NCI-H2171 treated with DMSO at 0.1 percent for 48 hours (cell line): ENCODE results near the gene CTBP2.
"Not testable (repeated sequence)": the region's sequence is repeated elsewhere in the genome, so short reads cannot be mapped to it uniquely, and the experiment has no call there.

Experiments
- DNase-seq: peaks from one replicate; lab custom pipeline; 2025; lab: John Stamatoyannopoulos, UW

The CTBP2 gene

DNA sequence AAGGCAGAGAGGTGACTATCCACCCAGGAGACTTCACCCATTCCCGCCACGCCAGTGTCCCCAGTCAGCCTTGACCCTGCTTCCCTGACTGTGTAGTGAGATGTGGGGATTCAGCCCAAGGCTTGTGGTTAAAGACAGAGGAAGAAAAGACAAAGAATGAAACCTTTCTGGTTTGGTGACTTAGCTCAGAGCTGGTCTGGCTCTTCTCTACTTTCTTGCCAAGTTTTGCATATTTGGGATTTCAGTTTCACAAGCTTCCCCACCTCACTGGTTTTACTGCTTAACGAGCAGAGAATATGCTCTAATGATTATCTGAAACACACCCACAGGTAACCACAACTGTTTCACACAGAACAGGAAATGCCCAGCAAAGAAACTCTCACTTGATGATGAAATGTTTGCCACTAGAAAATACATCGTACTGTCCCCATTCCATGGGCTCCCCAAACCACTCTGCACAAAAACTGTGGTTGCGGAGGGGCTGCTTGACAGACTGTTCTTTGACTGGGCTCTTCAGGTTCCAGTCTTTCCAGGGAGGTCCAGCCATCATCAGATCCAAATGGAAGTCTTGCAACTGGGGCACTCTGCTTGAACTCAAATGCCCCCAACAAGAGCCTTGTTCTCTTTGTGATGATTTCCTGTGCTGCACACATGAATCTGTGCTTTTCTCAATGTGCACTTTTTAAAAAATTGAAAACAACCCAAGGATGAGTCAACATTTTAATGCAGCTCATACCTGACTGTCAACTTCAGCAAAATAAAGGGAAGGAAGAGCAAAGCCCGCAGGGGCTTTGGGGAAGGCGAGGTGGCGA, 95.5 kb downstream of the CTBP2 start:
- no peak for DNase-seq

DNA sequence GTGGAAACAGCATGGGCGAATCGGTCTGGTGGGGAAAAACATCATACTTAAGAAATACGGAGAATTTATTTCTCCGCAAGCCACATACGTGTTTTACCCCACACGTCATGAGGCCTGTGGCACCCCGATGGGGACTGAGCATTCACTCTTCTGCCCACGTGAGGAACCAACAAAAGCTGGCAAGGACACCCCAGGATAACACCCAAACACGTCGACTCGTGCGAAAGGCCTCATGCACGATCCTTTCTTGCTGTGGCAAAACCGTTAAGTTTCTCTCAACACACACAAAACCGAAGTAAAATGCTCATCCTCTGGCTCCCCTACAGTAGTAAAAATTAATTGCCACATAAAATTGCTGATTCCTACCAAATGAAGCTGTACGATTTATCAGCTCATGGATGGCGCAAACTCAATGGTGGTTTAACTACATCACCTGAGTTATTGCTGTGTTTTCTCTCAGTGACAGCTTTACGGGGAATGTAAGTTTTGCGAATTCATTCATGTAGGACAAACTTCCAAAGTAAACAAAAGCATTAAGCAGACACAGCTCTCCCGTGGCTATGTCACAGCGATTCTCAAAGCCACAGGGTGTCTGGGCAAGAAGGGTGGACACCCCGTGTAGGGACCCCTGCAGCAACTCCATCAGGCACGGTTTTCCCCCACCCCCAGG, 97.0 kb downstream of the CTBP2 start:
- no peak for DNase-seq

DNA sequence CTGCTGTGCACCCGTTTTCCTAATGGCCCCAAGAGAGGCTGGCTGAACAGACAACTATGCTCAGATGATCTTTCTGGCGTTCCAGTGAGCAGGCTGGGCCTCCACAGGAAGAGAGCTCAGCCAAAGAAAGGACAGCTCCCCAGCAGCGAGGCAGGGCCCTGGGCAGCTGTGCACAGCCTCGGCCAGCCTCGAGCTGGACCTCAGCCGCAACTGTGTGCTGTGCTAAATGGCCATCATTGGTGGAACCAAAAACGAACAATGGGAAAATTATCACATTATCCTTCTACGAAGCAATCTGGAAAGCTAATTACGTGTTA, 97.5 kb downstream of the CTBP2 start:
- DNase-seq = no peak

DNA sequence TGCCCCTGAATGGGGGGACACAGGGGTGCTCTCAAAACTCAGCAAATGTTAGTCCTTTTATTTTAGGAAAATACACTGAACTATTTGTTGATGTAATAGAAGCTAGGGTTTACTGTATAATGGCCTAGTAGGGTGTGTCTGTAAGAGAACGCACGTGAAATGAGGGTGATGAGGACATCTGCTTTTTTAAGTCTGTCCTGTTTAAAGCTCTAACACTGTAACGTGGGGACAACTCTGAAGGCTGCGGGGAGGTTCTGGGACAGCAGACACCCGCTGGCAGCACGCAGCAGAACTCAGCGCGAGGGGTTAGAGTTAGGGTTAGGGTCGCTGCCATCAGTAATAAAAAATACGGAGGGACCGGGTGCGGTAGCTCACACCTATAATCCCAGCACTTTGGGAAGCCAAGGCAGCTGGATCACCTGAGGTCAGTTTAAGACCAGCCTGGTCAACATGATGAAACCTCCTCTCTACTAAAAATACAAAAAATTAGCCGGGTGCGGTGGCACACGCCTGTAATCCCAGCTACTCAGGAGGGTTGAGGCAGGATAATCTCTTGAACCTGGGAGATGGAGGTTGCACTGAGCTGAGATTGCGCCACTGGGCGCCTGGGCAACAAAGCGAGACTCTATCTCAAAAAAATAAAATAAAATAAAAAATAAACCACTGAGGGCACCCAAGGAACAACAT, 98.0 kb downstream of the CTBP2 start:
- DNase-seq = no peak

DNA sequence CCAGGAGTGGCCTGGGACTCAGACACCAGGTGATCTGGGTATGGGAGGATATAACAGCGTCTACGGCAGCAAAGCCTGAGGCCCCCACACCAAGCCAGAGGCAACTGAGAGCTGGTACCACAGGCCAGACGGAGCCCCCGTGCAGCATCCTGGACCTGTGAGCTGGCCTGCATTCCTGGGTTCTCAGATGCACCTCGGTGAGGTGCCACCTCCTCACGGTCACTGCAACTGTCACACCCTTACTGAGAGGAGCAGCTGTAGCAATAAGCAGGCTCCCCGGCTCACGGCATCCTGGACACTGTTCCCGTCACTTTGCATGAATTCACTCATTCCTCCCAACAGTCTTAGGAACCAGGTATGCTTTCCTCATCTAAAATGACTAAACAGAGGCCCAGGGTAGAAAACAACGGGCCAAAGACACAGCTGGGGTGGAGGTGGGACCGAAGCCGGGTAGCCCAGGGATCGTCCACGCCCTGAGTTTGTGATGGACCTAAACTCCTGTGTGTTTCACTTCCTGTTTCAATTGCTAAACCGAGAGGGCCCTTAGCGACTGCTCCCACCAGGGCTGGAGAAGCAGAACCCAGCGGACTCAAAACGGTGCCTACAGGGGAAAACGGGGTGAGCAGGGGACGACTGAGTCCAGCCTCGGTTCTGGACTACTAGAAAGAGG, 98.7 kb downstream of the CTBP2 start:
- DNase-seq = no peak

DNA sequence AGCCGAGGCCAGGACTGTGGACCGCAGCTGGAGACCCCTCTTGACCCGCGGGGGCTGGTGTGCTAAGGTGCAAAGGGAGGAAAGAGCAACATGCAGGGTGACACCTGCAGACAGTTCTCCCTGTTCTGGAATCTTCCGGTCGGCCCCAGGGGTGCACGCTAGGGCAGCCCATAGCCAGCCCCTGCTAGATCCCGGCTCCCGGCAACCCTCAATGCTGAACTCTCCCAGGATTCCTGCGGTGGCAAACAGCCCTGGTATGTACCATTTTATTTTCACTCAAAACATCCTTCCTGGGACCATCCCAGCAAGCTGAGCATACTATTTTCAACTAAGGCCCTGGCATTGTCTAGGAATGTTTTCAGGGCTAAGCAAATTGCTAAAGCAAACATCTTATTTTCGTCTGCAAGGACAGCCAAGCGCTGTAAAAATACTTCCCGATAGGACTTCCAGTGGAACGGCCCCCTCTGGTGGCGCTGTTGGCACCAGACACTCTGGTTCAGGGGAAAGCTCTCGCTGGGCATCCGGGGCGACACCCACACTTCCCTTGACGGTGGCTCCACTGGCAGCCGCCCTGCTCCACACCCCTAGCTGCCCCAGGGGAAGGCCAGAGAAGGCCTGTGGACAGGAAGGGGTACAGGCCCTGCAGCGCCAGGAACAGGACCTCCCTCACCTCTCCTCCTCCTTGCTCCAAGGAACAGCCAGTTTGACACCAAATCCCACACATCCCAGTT, 99.4 kb downstream of the CTBP2 start:
- DNase-seq = peak; percentile 5

DNA sequence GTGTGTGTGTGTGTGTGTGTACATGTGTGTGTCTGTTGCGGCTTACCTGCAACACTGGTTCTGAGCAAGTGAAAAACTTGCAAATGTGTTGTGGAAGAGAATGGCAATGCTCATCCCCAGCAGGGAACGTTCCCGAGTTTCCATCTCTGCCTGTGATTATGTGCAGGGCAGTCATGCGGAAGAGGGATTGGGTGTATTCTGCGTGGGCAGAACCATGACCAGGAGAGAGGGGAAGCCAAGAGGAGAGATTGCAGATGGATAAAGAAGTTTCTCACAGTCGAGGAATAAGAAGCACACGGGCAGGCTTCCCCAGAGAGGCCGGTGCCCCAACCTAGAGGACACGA, 99.9 kb downstream of the CTBP2 start:
- no peak for DNase-seq

DNA sequence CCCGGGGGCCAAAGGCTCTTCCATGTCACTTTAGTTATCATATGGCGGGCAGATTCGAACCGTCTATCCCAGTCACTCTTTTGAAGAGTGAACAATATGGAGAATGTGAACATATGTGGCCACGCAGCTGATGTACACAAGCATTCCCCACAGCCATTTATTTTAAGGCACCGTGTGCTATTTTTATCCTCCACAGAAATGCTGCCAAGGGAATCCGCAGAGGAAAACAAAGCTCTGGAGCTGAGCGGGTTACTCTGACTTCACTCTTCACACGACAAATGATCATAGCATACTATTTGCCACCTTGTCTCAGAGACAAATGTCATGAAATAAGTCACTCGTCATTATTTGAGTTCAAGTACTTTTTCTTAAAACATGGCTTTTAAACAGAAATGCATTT, 100.3 kb downstream of the CTBP2 start:
- DNase-seq = no peak

DNA sequence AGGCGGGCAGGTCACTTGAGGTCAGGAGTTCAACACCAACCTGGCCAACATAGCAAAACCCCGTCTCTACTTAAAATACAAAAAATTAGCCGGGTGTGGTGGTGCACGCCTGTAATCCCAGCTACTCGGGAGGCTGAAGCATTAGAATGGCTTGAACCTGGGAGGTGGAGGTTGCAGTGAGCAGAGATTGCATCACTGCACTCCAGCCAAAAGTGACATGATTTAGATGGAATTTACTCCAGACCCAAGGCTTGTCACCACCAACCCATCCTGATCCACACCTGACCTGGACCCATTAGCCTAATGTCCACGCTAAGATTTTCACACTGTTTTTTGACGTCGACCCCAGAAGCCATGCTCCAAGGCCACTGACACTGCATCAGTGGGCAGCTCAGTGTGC, 101.0 kb downstream of the CTBP2 start:
- DNase-seq = not testable (repeated sequence)

DNA sequence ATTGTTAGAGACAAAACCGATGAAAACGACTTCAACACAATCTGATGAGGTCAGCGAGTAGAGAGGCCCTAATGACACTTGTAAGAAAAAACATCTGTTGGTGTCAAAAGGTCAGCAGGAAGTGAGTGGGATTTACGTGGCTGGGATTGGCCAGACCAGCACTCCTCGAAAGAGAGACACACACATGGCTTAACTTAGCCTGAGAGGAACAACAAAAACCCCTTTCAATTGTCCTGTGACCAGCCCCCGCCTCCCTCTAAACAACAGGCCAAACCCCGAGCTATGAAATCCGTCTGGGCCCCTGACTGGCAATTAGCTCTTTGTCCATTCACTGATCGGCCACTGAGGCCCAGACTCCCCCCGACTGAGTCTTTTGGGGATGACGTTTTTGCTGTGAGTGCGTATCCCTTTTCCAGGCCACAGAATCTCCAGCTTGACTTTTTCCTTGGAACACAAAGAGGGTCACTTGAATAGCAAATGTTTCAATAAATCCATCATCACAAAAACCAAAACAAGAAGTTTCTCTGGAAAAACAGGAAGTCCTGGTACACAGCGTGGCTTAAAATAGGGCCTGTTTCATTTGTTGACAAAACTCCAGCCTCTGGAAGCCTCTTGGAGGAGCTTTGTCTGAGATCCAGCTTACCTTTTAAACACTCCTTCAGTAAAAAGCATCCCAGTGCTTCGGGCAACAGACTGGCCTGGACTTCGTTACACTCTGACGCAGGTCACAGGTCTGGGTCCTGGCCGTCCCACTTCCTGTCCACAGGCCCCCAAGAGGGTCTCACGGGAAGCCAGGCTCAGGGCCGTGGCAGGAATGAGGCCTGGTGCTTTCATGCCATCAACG, 103.0 kb downstream of the CTBP2 start:
- DNase-seq = no peak

DNA sequence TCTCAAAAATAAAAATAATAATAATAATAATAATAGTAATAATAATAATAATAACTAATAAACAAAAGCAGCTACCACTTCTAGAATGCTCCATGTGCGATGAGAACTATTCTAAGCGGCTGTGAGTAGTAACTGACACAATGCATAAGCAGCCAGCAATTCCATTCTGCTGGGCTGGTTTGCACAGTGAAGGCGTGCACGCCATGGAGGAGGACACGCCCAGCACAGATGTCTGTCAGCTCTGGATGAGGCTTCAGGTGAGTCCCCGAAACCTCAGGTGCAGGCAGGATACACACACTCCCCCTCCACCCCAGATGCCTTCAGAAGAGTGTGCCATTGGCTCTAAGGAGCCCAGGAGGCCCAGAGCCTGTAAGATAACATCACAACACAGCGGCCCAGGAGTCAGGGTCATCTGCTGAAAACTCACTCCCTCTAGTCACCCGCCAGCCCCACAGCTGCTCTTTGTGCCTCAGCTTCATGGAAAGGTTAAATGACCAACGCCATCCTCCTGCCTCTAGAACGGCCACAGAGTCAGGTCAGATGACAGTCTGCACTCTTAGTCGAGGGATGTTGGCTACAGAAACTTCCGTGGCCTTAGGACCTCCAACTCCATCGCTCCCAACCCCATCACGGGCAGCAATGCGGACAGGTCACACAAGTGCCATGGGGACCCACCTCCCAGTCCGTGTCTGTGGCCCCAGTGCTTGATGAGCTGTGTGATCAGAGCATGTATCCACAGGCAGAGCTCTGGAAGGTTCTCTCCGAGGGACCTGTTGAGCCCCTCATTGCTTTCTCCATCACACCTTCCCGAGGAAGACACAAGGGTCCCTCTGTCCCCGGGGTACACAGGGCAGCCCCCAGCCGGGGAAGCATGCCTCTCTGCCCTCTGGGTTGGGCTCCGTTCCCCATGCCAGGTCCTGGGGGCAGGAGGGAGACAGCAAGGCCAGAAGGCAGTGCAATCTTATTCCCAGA, 103.9 kb downstream of the CTBP2 start:
- no peak for DNase-seq

DNA sequence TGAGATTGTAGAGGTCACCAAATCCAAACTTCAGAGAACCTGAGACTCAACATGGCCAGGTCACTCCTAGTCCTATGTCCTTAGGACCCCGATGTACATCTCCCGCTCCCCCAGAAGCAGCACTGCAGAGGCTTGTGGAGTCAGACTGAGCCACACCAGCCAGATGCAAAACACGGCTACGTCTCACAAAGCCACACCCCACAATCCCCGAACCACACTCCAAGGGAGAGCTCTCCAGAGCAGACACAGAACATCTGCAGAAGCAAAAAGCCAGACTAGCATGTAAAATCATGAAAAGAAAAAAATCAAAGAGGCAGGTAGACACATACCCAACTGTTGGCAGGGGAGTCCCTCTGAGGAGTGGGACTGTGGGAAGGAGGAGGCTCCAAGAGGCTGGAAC, 104.9 kb downstream of the CTBP2 start:
- DNase-seq = no peak

DNA sequence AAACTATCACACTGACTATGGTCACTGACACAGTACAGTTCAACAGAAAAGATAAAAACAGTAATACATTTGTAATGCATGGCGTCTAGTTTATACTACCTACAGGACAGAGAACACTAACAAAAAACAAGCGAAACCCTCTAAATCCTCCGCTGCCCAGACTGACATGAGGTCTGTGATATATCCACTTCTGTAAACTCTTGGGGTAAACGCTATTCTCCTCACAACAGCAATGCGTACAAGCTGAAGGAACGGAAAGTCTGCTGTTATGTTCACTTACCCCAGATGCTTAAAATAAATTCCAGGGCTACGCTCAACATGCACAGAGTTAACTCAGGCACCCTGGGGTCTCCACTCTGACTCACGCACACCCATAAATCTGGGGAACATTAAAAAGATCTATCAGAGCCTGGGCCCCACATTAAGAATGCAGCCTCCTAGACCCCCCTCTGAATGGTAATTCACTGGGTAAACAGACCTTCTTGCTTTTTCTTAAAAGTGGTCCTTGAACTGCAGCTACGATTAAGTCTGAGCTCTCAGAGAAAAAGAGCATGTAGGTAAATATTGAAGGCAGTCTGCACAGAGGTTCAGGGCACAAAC, 105.6 kb downstream of the CTBP2 start:
- DNase-seq = no peak

DNA sequence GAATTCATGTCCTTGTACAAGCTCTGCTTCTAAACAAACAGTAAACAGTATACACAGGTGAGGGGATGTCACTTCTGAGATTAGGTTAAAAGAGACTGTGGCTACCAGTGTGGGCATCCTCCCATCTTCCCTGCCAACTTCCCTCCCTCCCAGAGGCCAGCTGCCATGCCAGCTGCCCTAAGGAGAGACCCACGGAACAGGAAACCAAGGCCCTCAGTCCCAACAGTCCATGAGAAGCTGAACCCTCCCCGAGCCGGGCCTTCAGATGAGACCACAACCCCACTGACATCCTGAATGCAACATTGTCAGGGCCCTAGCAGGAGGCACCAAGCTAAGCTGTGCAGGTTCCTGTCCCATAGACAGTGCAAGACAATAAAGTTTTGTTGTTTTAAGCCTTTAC, 106.1 kb downstream of the CTBP2 start:
- no peak for DNase-seq

DNA sequence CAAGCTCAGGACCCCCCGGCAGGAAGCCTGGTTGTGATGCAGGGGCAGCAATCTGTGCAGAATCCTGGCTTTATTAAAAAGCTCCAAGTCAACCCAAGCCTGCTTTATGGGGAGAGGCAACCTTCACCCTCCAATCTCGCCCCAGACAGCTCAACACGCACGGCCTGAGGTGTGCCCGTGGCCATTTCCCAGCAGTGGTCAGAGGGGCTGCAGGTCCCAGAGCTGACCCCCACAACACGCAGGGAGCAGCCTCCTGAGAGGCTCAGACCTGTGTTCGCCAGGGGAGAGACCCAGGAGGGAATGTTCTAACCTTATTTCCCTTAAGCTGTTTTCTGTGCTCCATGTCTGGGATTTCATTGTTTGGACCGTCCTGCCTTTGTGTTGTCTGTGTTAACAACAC, 108.2 kb downstream of the CTBP2 start:
- no peak for DNase-seq

DNA sequence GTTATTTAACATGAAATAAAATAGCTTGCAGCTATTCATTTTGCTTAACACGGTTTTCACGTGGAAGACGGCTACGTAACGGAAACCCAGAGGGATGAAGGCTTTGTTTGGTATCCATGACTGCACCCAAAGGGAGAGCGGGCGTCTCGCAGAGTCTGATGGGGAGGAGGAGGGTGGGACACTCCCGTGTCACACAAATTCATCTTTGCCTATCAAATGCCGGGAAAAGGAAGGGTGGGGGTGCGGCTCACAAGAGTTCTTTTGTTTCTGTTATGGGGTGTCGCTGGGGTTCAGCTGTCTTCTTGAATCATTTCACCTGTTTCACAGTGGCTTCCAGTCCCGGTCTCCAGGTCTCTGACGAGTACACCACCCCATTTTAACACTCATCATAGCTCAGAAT, 110.0 kb downstream of the CTBP2 start:
- no peak for DNase-seq

DNA sequence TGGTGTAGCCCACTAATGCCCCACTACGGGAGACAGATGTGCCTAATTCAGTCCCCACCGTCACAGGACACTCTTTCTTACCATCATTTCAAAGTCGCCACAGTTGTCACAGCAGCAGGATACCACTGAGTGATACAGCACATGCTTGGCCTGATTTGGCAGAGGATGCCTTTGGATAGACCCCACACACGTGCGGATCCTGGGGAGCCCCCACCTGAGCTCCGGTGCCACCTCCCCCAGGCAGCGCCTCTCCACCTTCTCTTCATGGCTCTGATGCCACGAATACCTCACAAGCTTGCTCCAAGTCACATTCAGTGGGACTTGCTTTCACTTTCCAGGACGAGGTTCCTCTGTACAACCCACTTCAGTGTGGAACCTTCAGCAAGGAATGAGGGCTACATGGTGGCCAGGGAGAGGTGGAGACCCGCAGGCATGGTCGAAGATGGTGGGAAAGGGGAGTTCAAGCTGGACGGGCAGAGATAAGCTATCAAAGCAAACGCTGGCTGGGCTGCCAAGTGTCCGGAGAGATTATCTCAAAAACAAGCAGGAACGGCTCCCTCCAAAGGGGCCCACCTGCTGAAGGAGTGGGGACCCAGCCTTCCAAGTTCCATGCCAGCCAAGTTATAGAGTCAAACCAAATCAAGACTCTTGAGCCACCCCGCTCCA, 111.0 kb downstream of the CTBP2 start:
- no peak for DNase-seq

DNA sequence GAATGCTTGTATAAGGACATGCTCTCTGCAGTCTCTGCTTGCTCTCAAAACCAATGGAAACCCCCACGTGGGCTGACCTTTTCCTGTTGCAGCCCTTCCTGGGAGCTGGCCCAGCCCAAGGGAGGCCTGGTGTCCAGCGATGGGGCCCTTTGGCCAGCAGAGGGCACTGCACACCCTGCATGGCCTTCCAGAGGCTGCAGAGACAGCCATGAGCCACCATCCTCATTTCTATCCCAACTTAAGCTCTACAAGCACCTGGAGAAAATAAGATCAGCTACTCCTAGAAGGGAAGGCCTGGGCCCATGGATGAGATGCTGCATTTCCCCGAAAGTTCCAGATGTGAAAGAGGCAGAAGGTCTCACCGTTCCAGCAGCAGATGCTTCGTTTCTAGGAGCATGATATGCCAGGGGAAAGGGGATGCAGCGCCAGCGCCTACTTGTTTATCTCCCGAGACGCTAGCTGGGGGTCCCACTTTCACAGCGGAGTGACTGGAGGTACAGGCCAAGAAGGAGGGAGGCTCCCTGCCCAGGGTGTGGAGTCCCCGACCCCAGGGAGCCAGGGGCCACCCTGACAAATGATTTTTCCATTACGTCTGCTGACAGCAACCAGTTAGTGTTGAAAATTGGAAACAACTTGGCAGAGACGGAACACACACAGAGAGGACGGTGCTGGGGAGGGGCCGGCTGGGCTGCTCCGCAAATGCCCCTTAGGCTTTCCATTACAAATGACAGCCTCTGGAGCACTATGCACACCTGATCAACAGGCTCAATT, 112.1 kb downstream of the CTBP2 start:
- peak; percentile 11 for DNase-seq
